22Rv1 (cell line): ENCODE data around the gene NCS1.

Source experiments
- H3K27ac ChIP-seq: fragments of 450-650 bp; 2 replicates; pipeline ENCODE4 v1.5.1; 2017
- CTCF ChIP-seq: fragments of 450-650 bp; IDR thresholded peaks from 2 replicates; pipeline ENCODE4 v1.5.1; 2017; ENCODE audit warnings: mild to moderate bottlenecking
- ZFX ChIP-seq: fragments of 450-650 bp; IDR thresholded peaks from 2 replicates; pipeline ENCODE4 v1.6.1; 2017; ENCODE audit warnings: antibody characterized with exemption, borderline replicate concordance

NCS1 gene

GRCh38 chr9:130129432-130130061 is 42.7 kb upstream of the NCS1 start:
- TF ChIP-seq ZFX (no peak), CTCF (no peak)
- H3K27ac ChIP-seq: no peak overlapping the region

- no peak for TF ChIP-seq CTCF
- TF ChIP-seq ZFX: no peak
- H3K27ac ChIP-seq: no peak overlapping the region
These were observed 39.5 kb upstream of the NCS1 start for GRCh38 chr9:130132746-130133145.

- H3K27ac ChIP-seq: no peak overlapping the region
- TF ChIP-seq ZFX: no peak
- no peak for TF ChIP-seq CTCF
These were observed 35.0 kb upstream of the NCS1 start for GRCh38 chr9:130137081-130137640.

GRCh38 chr9:130137641-130138081 is 34.5 kb upstream of the NCS1 start:
- TF ChIP-seq CTCF (no peak), ZFX (no peak)
- no peak overlapping the region for H3K27ac ChIP-seq

- TF ChIP-seq ZFX (no peak), CTCF (no peak)
- H3K27ac ChIP-seq: no peak overlapping the region
These were observed 34.0 kb upstream of the NCS1 start for GRCh38 chr9:130138171-130138653.

GRCh38 chr9:130138791-130139190 is 33.4 kb upstream of the NCS1 start:
- no peak overlapping the region for H3K27ac ChIP-seq
- TF ChIP-seq CTCF: no peak
- TF ChIP-seq ZFX: no peak

- no peak for TF ChIP-seq CTCF
- no peak for TF ChIP-seq ZFX
- no peak overlapping the region for H3K27ac ChIP-seq
These were observed 33.0 kb upstream of the NCS1 start for GRCh38 chr9:130139251-130139650.
